ENCODE measurements around the gene HIKESHI.

DNA sequence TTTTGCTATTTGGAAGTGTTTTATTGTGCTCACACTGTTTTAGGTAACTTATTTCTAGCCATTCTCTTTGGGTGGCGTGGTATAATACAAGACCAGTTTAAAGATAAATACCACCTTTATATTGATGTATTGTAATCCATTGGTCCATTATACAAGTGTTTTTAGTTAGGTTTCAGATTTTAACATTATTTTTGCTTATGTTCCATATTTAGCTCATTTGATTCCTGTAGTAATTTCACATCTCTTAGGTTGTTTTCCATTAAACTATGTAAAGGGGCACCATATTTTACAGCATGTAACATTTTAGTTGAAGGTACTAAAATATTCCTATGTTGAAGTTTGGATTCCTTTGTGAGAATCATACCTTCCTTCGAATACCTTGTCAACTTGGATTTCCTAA lies 37.4 kb upstream of the HIKESHI start:
- TF ChIP-seq, protein P1, sequence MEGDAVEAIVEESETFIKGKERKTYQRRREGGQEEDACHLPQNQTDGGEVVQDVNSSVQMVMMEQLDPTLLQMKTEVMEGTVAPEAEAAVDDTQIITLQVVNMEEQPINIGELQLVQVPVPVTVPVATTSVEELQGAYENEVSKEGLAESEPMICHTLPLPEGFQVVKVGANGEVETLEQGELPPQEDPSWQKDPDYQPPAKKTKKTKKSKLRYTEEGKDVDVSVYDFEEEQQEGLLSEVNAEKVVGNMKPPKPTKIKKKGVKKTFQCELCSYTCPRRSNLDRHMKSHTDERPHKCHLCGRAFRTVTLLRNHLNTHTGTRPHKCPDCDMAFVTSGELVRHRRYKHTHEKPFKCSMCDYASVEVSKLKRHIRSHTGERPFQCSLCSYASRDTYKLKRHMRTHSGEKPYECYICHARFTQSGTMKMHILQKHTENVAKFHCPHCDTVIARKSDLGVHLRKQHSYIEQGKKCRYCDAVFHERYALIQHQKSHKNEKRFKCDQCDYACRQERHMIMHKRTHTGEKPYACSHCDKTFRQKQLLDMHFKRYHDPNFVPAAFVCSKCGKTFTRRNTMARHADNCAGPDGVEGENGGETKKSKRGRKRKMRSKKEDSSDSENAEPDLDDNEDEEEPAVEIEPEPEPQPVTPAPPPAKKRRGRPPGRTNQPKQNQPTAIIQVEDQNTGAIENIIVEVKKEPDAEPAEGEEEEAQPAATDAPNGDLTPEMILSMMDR (IDR thresholded peaks at IDR 0.05): no peak
- no peak for TF ChIP-seq POLR2A (IDR thresholded peaks at IDR 0.05)

Measured in Peyer's patch (tissue), 4 donors.